Natural killer cell (primary cell): ENCODE data around the gene ATG101. TPM values are rescaled to one million over a fixed set of nuclear protein-coding genes. Genes with fewer than 3 reads are reported as not detected.
A peak's percentile ranks its signal among the peaks of the same experiment; 100 is the strongest.

Source experiments
- ATAC-seq, 3 donors: fragments of 150-1000 bp in 2 of 3; fragments of 200-7000 bp in 1 of 3; cut with Tn5 transposase; 1 replicate in 1 of 3; 2 replicates in 2 of 3; pipeline ENCODE4 v1.10.0; 2021; ENCODE audit warnings: mild to moderate bottlenecking in 2 of 3, moderate library complexity in 2 of 3
- DNase-seq, 2 donors: peaks; one replicate each; pipeline versions ENCODE4 v3.0.0 to v3.0.0-alpha.2; 2013 to 2021; ENCODE audit warnings: mixed read lengths in 1 of 2
- H3K27ac ChIP-seq: one replicate; pipeline ENCODE4 v1.5.1; 2013; ENCODE audit warnings: mild to moderate bottlenecking, low read length
- H3K27me3 ChIP-seq: one replicate; pipeline ENCODE4 v1.6.1; 2013; ENCODE audit warnings: low read length; ENCODE audit not compliant: control insufficient read depth, insufficient read depth
- H3K36me3 ChIP-seq: one replicate; pipeline ENCODE4 v1.6.1; 2013; ENCODE audit warnings: low read length; ENCODE audit not compliant: control insufficient read depth, insufficient read depth
- H3K4me1 ChIP-seq: one replicate; pipeline ENCODE4 v1.6.1; 2013; ENCODE audit warnings: low read length; ENCODE audit not compliant: control insufficient read depth, insufficient read depth
- H3K4me3 ChIP-seq: one replicate; pipeline ENCODE4 v1.5.1; 2013; ENCODE audit warnings: low read length
- H3K9me3 ChIP-seq: one replicate; pipeline ENCODE4 v1.6.1; 2013; ENCODE audit warnings: low read length; ENCODE audit not compliant: control insufficient read depth, insufficient read depth
- H3K27ac Mint-ChIP-seq, 2 donors: one replicate each; pipeline ENCODE4 v1.8.0; 2022; ENCODE audit warnings: mild to moderate bottlenecking in 2 of 2, mixed read lengths in 2 of 2, moderate library complexity in 1 of 2
- H3K27me3 Mint-ChIP-seq, 2 donors: one replicate each; pipeline ENCODE4 v1.8.0; 2022; ENCODE audit warnings: low read depth in 2 of 2, mixed read lengths in 2 of 2
- H3K36me3 Mint-ChIP-seq: one replicate; pipeline ENCODE4 v1.8.0; 2022; ENCODE audit warnings: mixed read lengths
- H3K4me1 Mint-ChIP-seq, 2 donors: one replicate each; pipeline ENCODE4 v1.8.0; 2022; ENCODE audit warnings: mixed read lengths in 2 of 2
- H3K4me3 Mint-ChIP-seq: one replicate; pipeline ENCODE4 v1.8.0; 2022; ENCODE audit warnings: mild to moderate bottlenecking, moderate library complexity, mixed read lengths
- H3K9me3 Mint-ChIP-seq, 2 donors: one replicate each; pipeline ENCODE4 v1.8.0; 2022; ENCODE audit warnings: mixed read lengths in 2 of 2
- CTCF ChIP-seq: fragments of 200-600 bp; IDR thresholded peaks from one replicate; pipeline ENCODE4 v1.8.0; 2022; ENCODE audit warnings: antibody characterized with exemption
- WGBS: methylation state at CpG from one replicate; pipeline ENCODE4 v1.1.7; 2013; ENCODE audit warnings: missing lambda C conversion rate; ENCODE audit not compliant: insufficient coverage; 5-methylcytosine and 5-hydroxymethylcytosine counted together
- intact Hi-C: fragments of 100-400 bp; cut with micrococcal nuclease; formaldehyde crosslinking; loops from one replicate; pipeline ENCODE4 v1.14.2; 2022
- total RNA-seq, 4 donors: library from RNA; stranded (reverse); fragments of 120-200 nt in 1 of 4; gene quantifications; one replicate each; pipeline versions ENCODE4 v1.2.3 to v1.2.4, GENCODE V29; 2013 to 2022

ATG101 gene
- total RNA-seq, 3 donors from 2014 or later (not counting 1 experiment from before 2014, with no cell fraction given): 18.6 to 32.8 (median 23.3) TPM

GRCh38 chr12:52035926-52036325 lies 33.9 kb upstream of the ATG101 start:
- intact Hi-C loops: no loop called here

GRCh38 chr12:52036587-52037171 lies 33.1 kb upstream of the ATG101 start:
- Mint-ChIP-seq H3K4me3 (peak overlapping the region; percentile 60), H3K36me3 (no peaks in the 10 kb centered on the region), H3K27ac (peak overlapping the region; percentile 77 to 87), H3K9me3 (no peaks in the 10 kb centered on the region), H3K27me3 (peaks cover 0 to 11% of the 10 kb centered on the region in 2 donors), H3K4me1 (peaks cover 7 to 23% of the 10 kb centered on the region in 2 donors)
- ATAC-seq (peak; percentile 59 to 76 (median 67)), DNase-seq (peak; percentile 87 to 94)
- Histone ChIP-seq H3K27ac (peak overlapping the region; percentile 53), H3K36me3 (no peaks in the 10 kb centered on the region), H3K4me3 (peak overlapping the region; percentile 32), H3K4me1 (peaks cover 43% of the 10 kb centered on the region), H3K27me3 (peaks cover 3% of the 10 kb centered on the region), H3K9me3 (no peaks in the 10 kb centered on the region)
- TF ChIP-seq CTCF: no peak
- intact Hi-C loops: loop anchor here (1.0 kb wide), 1 partner anchor 14 kb away; no protein-coding TSS in a partner anchor
- 10% methylated on average over 53 of the region's 53 CpGs for WGBS

More at GRCh38 chr12:52035926-52036325, 33.9 kb upstream of the ATG101 start:
- peak overlapping the region; percentile 53 for H3K27ac ChIP-seq
- no peak overlapping the region for H3K4me3 ChIP-seq
- Mint-ChIP-seq H3K4me1 (peaks cover 6 to 21% of the 10 kb centered on the region in 2 donors), H3K4me3 (peak overlapping the region; percentile 60), H3K9me3 (no peaks in the 10 kb centered on the region), H3K27me3 (peaks cover 0 to 11% of the 10 kb centered on the region in 2 donors), H3K27ac (peak overlapping the region; percentile 77 to 87), H3K36me3 (no peaks in the 10 kb centered on the region)
- DNase-seq (no peak), ATAC-seq (no peak)
- no peaks in the 10 kb centered on the region for H3K9me3 ChIP-seq
- peaks cover 3% of the 10 kb centered on the region for H3K27me3 ChIP-seq
- TF ChIP-seq CTCF: no peak
- WGBS: 83% methylated on average over 1 of the region's 2 CpGs
- no peaks in the 10 kb centered on the region for H3K36me3 ChIP-seq
- H3K4me1 ChIP-seq: peaks cover 38% of the 10 kb centered on the region

GRCh38 chr12:52037248-52037861 lies 32.4 kb upstream of the ATG101 start:
- H3K4me1 Mint-ChIP-seq: peaks cover 13 to 27% of the 10 kb centered on the region in 2 donors
- H3K4me1 ChIP-seq: peaks cover 48% of the 10 kb centered on the region
- peak overlapping the region; percentile 3 for H3K27ac ChIP-seq
- no peak for TF ChIP-seq CTCF
- intact Hi-C loops: loop anchor here (1.0 kb wide), 1 partner anchor 13 kb away; no protein-coding TSS in a partner anchor
- H3K36me3 Mint-ChIP-seq: no peaks in the 10 kb centered on the region
- 3% methylated on average over 59 of the region's 59 CpGs for WGBS
- H3K36me3 ChIP-seq: no peaks in the 10 kb centered on the region
- H3K4me3 ChIP-seq: peak overlapping the region; percentile 39
- H3K27me3 ChIP-seq: peaks cover 3% of the 10 kb centered on the region
- H3K9me3 Mint-ChIP-seq: no peaks in the 10 kb centered on the region
- peak overlapping the region in 1 of 2 donors; percentile 87 for H3K27ac Mint-ChIP-seq
- peak overlapping the region; percentile 37 for H3K4me3 Mint-ChIP-seq
- DNase-seq (no peak), ATAC-seq (peak in 1 of 3 donors; percentile 0)
- no peaks in the 10 kb centered on the region for H3K9me3 ChIP-seq
- peaks cover 0 to 13% of the 10 kb centered on the region in 2 donors for H3K27me3 Mint-ChIP-seq
